Measurements from ENCODE around the gene POTEH.
"Not testable (repeated sequence)": the region's sequence is repeated elsewhere in the genome, so short reads cannot be mapped to it uniquely, and the experiment has no call there.

- TF ChIP-seq CTCF (IDR thresholded peaks at IDR 0.05); ZFX (IDR thresholded peaks at IDR 0.05; ENCODE audit: borderline replicate concordance): not testable (repeated sequence)
Observed at GRCh38 chr22:15664682-15665081, 25.1 kb upstream of the POTEH start.
